GM12878 (cell line): ENCODE results near the gene STX16. TPM values are rescaled to one million over a fixed set of nuclear protein-coding genes. Genes with fewer than 3 reads are reported as not detected.

Experiments
- ATAC-seq: fragments of 200-7000 bp; cut with Tn5 transposase; 3 replicates; pipeline ENCODE4 v1.9.1; 2020; ENCODE audit warnings: mild to moderate bottlenecking, moderate library complexity
- BruUV-seq: library from RNA; stranded (reverse); fragments of 400-500 nt; replicated peaks from 2 replicates; lab custom pipeline; 2021; lab: Mats Ljungman, UMichigan
- CTCF ChIA-PET: fragments of 300-600 bp; sonication (Branson Sonifier 250); formaldehyde crosslinking; extraction: SDS; loops from one replicate; lab custom pipeline; 2021; ENCODE audit warnings: inconsistent platforms; lab: Yijun Ruan, JAX
- POLR2A ChIA-PET: fragments of 350-600 bp; formaldehyde crosslinking; extraction: SDS; loops from one replicate; lab custom pipeline; 2021; ENCODE audit warnings: inconsistent platforms; lab: Charles Lee
- RAD21 ChIA-PET: fragments of 300-600 bp; sonication (Branson Sonifier 250); formaldehyde crosslinking; loops from one replicate; lab custom pipeline; 2023; ENCODE audit warnings: antibody characterized with exemption; ENCODE audit not compliant: unreplicated experiment; lab: Charles Lee
- SMC1A ChIA-PET: fragments of 300-600 bp; sonication (Branson Sonifier 250); formaldehyde crosslinking; loops from one replicate; lab custom pipeline; 2023; ENCODE audit not compliant: unreplicated experiment, uncharacterized antibody; lab: Charles Lee
- DNase-seq: peaks from one replicate; pipeline ENCODE4 v3.0.0-alpha.2; 2011; ENCODE audit warnings: low read depth, low spot score
- FAIRE-seq: peaks from 3 replicates; lab custom pipeline; 2011; peaks lifted over from hg19 to GRCh38; lab: Jason Lieb, UNC
- H2AFZ ChIP-seq: 2 replicates; pipeline ENCODE4 v1.6.0; 2011; ENCODE audit warnings: low read depth, low read length, control low read depth; ENCODE audit not compliant: control insufficient read depth
- H3K27ac ChIP-seq: 2 replicates; pipeline ENCODE4 v1.5.1; 2011; ENCODE audit warnings: control low read depth; ENCODE audit not compliant: control insufficient read depth, insufficient read depth
- H3K27me3 ChIP-seq, 2 experiments: replicated peaks in 1 of 2; 2 replicates each; pipeline versions ENCODE4 v1.6.0 to v1.6.1; 2011; ENCODE audit warnings: low read length in 1 of 2; ENCODE audit not compliant: control insufficient read depth in 2 of 2, insufficient read depth in 2 of 2
- H3K36me3 ChIP-seq, 2 experiments: 2 replicates each; pipeline ENCODE4 v1.5.1; 2011; ENCODE audit warnings: low read length in 1 of 2; ENCODE audit not compliant: control insufficient read depth in 2 of 2, insufficient read depth in 2 of 2
- H3K4me1 ChIP-seq: 2 replicates; pipeline ENCODE4 v1.6.1; 2011; ENCODE audit warnings: mild to moderate bottlenecking, low read length, moderate library complexity, mixed read lengths; ENCODE audit not compliant: control insufficient read depth, insufficient read depth
- H3K4me2 ChIP-seq: 2 replicates; pipeline ENCODE4 v1.6.0; 2011; ENCODE audit warnings: control low read depth; ENCODE audit not compliant: control insufficient read depth, insufficient read depth
- H3K4me3 ChIP-seq: fragments of 200-600 bp; sonication (generic); 2 replicates; pipeline ENCODE4 v1.5.1; 2016
- H3K79me2 ChIP-seq: 2 replicates; pipeline ENCODE4 v1.6.0; 2011; ENCODE audit warnings: low read length; ENCODE audit not compliant: control insufficient read depth, insufficient read depth
- H3K9ac ChIP-seq: 2 replicates; pipeline ENCODE4 v1.8.0; 2011; ENCODE audit warnings: low read length, control low read depth, mixed read lengths; ENCODE audit not compliant: control insufficient read depth, insufficient read depth
- H3K9me3 ChIP-seq: replicated peaks from 3 replicates; pipeline ENCODE4 v1.5.1; 2011; ENCODE audit warnings: mild to moderate bottlenecking, low read length; ENCODE audit not compliant: control insufficient read depth, insufficient read depth
- H4K20me1 ChIP-seq: 2 replicates; pipeline ENCODE4 v1.6.0; 2011; ENCODE audit not compliant: control insufficient read depth, insufficient read depth
- CEBPZ ChIP-seq: fragments of 150-350 bp; IDR thresholded peaks from 2 replicates; pipeline ENCODE4 v1.6.1; 2016; ENCODE audit warnings: low read depth, low read length
- CHD2 ChIP-seq: IDR thresholded peaks from 2 replicates; pipeline ENCODE4 v1.6.1; 2011; ENCODE audit warnings: low read depth, low read length, improper control_type of control experiment, borderline replicate concordance
- EZH2 ChIP-seq: IDR thresholded peaks from 2 replicates; pipeline ENCODE4 v1.6.1; 2012; ENCODE audit warnings: low read depth, mild to moderate bottlenecking, control low read depth, inconsistent platforms, low read length, borderline replicate concordance; ENCODE audit not compliant: control insufficient read depth
- KLF5 ChIP-seq: fragments of 450-650 bp; IDR thresholded peaks from 2 replicates; pipeline ENCODE4 v1.6.1; 2014; ENCODE audit warnings: mild to moderate bottlenecking; ENCODE audit not compliant: partially characterized antibody
- LARP7 ChIP-seq: fragments of 450-650 bp; IDR thresholded peaks from 2 replicates; pipeline ENCODE4 v1.6.1; 2017; ENCODE audit warnings: mild to moderate bottlenecking
- MEF2B ChIP-seq: fragments of 450-650 bp; IDR thresholded peaks from 2 replicates; pipeline ENCODE4 v1.6.1; 2018; ENCODE audit warnings: mild to moderate bottlenecking, moderate library complexity; ENCODE audit not compliant: partially characterized antibody, poor library complexity, severe bottlenecking
- PAX8 ChIP-seq: fragments of 450-650 bp; IDR thresholded peaks from 2 replicates; pipeline ENCODE4 v1.6.1; 2017; ENCODE audit warnings: mild to moderate bottlenecking, moderate library complexity
- RAD21 ChIP-seq: IDR thresholded peaks from 2 replicates; pipeline ENCODE4 v1.6.1; 2011; ENCODE audit warnings: mild to moderate bottlenecking, low read depth, low read length, moderate library complexity; ENCODE audit not compliant: insufficient read depth
- RBBP5 ChIP-seq: fragments of 200-600 bp; sonication (generic); conservative IDR thresholded peaks from 2 replicates; pipeline ENCODE4 v1.6.1; 2016
- RCOR1 ChIP-seq: conservative IDR thresholded peaks from 2 replicates; pipeline ENCODE4 v1.6.1; 2012; ENCODE audit warnings: low read depth, low read length, improper control_type of control experiment
- SIN3A ChIP-seq: IDR thresholded peaks from 2 replicates; pipeline ENCODE4 v1.6.1; 2012; ENCODE audit warnings: low read depth, low read length, improper control_type of control experiment
- SMARCA5 ChIP-seq: fragments of 450-650 bp; IDR thresholded peaks from 2 replicates; pipeline ENCODE4 v1.6.1; 2017; ENCODE audit warnings: mild to moderate bottlenecking
- STAT3 ChIP-seq: IDR thresholded peaks from 2 replicates; pipeline ENCODE4 v1.6.1; 2011; ENCODE audit warnings: low read depth, low read length, improper control_type of control experiment
- YY1 ChIP-seq: IDR thresholded peaks from 2 replicates; pipeline ENCODE4 v1.6.1; 2011; ENCODE audit warnings: low read depth, mild to moderate bottlenecking, low read length
- ZNF622 ChIP-seq: fragments of 450-650 bp; IDR thresholded peaks from 2 replicates; pipeline ENCODE4 v1.6.1; 2017; ENCODE audit warnings: mild to moderate bottlenecking, inconsistent platforms
- ZZZ3 ChIP-seq: IDR thresholded peaks from 2 replicates; pipeline ENCODE4 v1.6.1; 2011; ENCODE audit warnings: low read depth; ENCODE audit not compliant: control insufficient read depth, insufficient read length
- WGBS: methylation state at CpG from one replicate; pipeline ENCODE4 v1.1.6; 2016; ENCODE audit warnings: low lambda C conversion rate; ENCODE audit not compliant: insufficient replicate concordance, insufficient coverage; ENCODE audit errors: missing lambda C conversion rate; 5-methylcytosine and 5-hydroxymethylcytosine counted together
- in situ Hi-C: fragments of 300-500 bp; cut with MboI; formaldehyde crosslinking; loops from 9 replicates; pipeline ENCODE4 v1.14.3; 2018; ENCODE audit warnings: mixed read lengths
- intact Hi-C: fragments of 100-400 bp; cut with micrococcal nuclease; formaldehyde crosslinking; loops from one replicate; pipeline ENCODE4 v1.14.2; 2022; ENCODE audit not compliant: unreplicated experiment
- polyA plus RNA-seq, 11 experiments: library from polyadenylated mRNA; depleted of rRNA in 4 of 11; unstranded in 6 of 11; stranded (reverse) in 5 of 11; fragments of >200 nt; fragmentation: Nextera tagmentation in 4 of 11; fragmentation: Illumina TruSeq in 1 of 11; extraction: Ambion mirVana in 4 of 11; extraction: Trizol in 1 of 11; gene quantifications; 1 replicate in 1 of 11; 2 replicates in 10 of 11; pipeline versions ENCODE4 v1.2.1 to v1.2.3, GENCODE V29; 2011 to 2016; ENCODE audit warnings: inconsistent platforms in 2 of 11, missing spikeins in 2 of 11, low read depth in 1 of 11
- total RNA-seq, 4 experiments: library from RNA; depleted of rRNA in 3 of 4; stranded (reverse); fragments of >200 nt in 3 of 4; fragmentation: Illumina TruSeq in 1 of 4; extraction: Trizol in 1 of 4; gene quantifications; 2 replicates each; pipeline versions ENCODE4 v1.2.1 to v1.2.3, GENCODE V29; 2013 to 2021
- TF ChIP-seq, protein P1 (sequence below): fragments of 450-650 bp; formaldehyde crosslinking; IDR thresholded peaks from 2 replicates; pipeline ENCODE4 v1.4.0; 2020; ENCODE audit warnings: mild to moderate bottlenecking, moderate library complexity

STX16 gene
- total and polyA plus RNA-seq, 10 of the 15 experiments (the other 5 are each of a cell fraction or from before 2014, with no cell fraction given) = 6.3 to 68.4 (median 35.8) TPM

- TF ChIP-seq, protein P1, sequence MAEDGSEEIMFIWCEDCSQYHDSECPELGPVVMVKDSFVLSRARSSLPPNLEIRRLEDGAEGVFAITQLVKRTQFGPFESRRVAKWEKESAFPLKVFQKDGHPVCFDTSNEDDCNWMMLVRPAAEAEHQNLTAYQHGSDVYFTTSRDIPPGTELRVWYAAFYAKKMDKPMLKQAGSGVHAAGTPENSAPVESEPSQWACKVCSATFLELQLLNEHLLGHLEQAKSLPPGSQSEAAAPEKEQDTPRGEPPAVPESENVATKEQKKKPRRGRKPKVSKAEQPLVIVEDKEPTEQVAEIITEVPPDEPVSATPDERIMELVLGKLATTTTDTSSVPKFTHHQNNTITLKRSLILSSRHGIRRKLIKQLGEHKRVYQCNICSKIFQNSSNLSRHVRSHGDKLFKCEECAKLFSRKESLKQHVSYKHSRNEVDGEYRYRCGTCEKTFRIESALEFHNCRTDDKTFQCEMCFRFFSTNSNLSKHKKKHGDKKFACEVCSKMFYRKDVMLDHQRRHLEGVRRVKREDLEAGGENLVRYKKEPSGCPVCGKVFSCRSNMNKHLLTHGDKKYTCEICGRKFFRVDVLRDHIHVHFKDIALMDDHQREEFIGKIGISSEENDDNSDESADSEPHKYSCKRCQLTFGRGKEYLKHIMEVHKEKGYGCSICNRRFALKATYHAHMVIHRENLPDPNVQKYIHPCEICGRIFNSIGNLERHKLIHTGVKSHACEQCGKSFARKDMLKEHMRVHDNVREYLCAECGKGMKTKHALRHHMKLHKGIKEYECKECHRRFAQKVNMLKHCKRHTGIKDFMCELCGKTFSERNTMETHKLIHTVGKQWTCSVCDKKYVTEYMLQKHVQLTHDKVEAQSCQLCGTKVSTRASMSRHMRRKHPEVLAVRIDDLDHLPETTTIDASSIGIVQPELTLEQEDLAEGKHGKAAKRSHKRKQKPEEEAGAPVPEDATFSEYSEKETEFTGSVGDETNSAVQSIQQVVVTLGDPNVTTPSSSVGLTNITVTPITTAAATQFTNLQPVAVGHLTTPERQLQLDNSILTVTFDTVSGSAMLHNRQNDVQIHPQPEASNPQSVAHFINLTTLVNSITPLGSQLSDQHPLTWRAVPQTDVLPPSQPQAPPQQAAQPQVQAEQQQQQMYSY (CRISPR knock-in tag) = no peak
These were observed 50.5 kb downstream of the STX16 start (continued) for GRCh38 chr20:58701431-58702160.

DNA sequence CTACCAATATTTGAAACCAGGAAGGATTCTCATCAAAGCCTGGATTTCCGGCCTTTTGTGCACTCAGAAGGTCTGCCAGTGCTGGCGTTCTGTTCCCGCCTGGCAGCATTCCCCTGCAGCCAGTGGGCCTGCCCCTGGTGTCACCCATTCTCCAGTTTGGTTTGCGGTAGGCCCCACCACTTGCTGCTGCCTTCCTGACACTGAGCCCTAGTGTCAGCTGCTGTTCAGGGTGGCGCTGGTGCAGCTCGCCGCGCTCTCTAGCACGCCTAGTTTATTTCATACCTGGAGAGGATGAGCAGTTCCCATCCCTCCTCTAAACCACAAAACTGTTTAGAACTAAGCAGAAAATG, 51.1 kb downstream of the STX16 start:
- Histone ChIP-seq H3K4me3 (no peak overlapping the region), H3K79me2 (no peaks in the 10 kb centered on the region), H3K4me2 (no peak overlapping the region), H3K9me3 (no peaks in the 10 kb centered on the region), H3K27ac (no peak overlapping the region), H4K20me1 (no peaks in the 10 kb centered on the region), H3K9ac (no peak overlapping the region), H3K27me3 (no peaks in the 10 kb centered on the region), H2AFZ (no peak overlapping the region), H3K4me1 (no peaks in the 10 kb centered on the region), H3K36me3 (peaks cover 1 to 3% of the 10 kb centered on the region in 2 experiments; a peak in 3 of 4 replicates)
- ChIA-PET SMC1A (no interaction called here), POLR2A (no interaction called here), CTCF (no interaction called here), RAD21 (no interaction called here)
- no peak for ATAC-seq
- BruUV-seq = no TSS peak
- 94% methylated on average over 9 of the region's 9 CpGs for WGBS
- DNase-seq = no peak
- intact Hi-C loops (no loop called here), in situ Hi-C loops (no loop called here)
- no peak for FAIRE-seq
- TF ChIP-seq LARP7 (no peak), ZZZ3 (no peak), EZH2 (no peak), MEF2B (no peak), YY1 (no peak), SIN3A (no peak), RAD21 (no peak), KLF5 (no peak), CEBPZ (no peak), ZNF622 (no peak), STAT3 (no peak), CHD2 (no peak), SMARCA5 (no peak), RCOR1 (no peak), RBBP5 (no peak), PAX8 (no peak)
